ENCODE results near the gene AGAP6.
"Not testable (repeated sequence)": the region's sequence is repeated elsewhere in the genome, so short reads cannot be mapped to it uniquely, and the experiment has no call there.

The AGAP6 gene

DNA sequence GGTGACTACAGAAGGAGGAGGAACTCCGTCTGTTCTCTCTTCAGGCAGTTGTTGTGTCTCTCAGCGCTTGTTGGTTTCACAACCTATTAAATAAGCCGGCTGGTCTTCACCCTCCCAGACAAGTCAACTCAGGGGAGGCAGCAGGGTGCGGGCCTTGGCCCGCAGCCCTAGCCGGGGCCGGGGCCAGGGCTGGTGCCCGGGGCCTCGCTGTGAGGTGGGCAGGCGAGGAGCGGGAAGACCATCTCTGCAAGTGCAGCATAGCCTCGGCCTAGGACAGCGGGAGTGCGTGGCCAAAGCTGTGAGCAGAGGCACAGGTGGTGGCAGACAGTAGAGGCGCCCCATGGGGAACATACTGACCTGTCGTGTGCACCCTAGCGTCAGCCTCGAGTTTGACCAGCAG lies at the start of gene AGAP6:
Gene AGAP6, plus strand, starts transcription at position 31 of the 400 bp plus-strand sequence. Its CDS starts 310 bp downstream, at position 341.
- not testable (repeated sequence) for H3K4me1 Mint-ChIP-seq, H3K9me3 Mint-ChIP-seq, H3K27ac Mint-ChIP-seq, H3K27me3 Mint-ChIP-seq, DNase-seq, H3K4me3 Mint-ChIP-seq, ATAC-seq
- H3K36me3 Mint-ChIP-seq (ENCODE audit: low read depth), result peaks cover 11% of the 10 kb centered on the region

DNA sequence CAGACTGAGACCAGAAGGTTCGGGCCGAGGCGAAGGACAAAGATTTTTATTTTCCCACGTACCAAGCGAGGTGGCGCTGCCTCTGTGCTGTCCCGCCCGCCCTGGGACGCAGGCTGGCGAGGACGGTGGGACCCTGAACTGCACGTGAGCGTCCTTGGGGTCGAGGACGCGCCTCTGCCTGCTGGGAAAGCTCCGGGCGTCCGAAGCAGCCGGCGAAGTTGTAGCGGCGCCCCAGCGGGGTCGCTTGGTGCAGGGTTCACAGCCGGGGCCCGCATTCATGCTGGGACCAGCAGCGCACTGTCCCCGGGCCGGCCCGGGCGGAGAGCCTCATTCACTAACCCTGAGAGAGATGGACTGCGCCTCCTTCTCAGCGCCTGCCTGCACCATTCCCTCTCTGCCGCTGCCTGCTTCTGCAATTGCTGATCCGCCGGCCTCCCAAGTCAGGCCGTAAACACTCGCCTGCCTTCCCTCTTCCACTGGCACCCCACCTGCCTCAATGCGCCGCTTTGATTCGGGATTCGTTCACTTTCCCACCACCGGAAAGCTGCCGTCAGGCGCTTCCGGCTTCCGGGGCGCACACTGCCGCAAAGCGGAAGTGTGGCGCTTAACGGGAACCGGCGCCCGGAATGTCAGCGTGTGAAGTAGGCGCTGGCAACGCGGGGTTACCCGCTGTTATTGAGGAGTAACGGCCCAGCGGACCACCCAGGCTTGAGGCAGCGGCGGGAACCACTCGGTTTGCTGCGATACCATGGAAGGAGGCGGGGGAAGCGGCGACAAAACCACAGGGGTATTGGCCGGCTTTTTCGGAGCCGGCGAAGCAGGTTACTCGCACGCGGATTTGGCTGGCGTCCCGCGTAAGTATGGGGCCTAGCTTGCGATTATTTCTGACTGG lies 46.5 kb upstream of the AGAP6 start, which contains the start of the genes PARG and TIMM23B:
Gene PARG, minus strand, starts transcription at position 581 of the 892 bp plus-strand sequence. Its CDS starts 302 bp downstream, at position 279.
Gene TIMM23B, plus strand, starts transcription at position 607 of the 892 bp plus-strand sequence. Its CDS starts 142 bp downstream, at position 749.
- not testable (repeated sequence) for H3K9me3 Mint-ChIP-seq, H3K27me3 Mint-ChIP-seq
- peak within 1 kb of the TSS; percentile 93 for H3K27ac Mint-ChIP-seq
- ATAC-seq, result peak; percentile 92
- H3K4me1 Mint-ChIP-seq, result peaks cover 31% of the 10 kb centered on the region
- peaks cover 19% of the 10 kb centered on the region for H3K36me3 Mint-ChIP-seq (ENCODE audit: low read depth)
- DNase-seq, result peak; percentile 77
- peak within 1 kb of the TSS; percentile 98 for H3K4me3 Mint-ChIP-seq

DNA sequence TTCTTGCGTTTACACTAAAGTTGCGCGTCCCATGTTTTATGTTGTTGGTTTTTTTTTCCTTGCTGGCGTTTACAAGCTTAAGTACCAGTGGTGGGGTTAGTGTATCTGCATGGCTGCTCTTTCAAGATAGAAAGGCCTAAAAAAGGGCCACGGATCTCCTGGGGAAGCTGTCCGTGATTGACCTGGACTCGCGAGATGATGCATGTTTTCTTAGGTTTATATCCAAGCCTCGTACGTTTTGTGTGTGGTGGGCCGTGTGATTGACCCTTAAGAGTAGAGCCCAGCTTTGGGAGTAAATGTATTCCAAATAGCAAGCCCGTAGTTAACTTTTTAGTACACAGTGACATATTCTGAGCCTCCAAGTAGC lies 45.9 kb upstream of the AGAP6 start:
- H3K27me3 Mint-ChIP-seq, H3K9me3 Mint-ChIP-seq, DNase-seq, ATAC-seq: not testable (repeated sequence)
- peaks cover 34% of the 10 kb centered on the region for H3K4me1 Mint-ChIP-seq
- peaks cover 23% of the 10 kb centered on the region for H3K36me3 Mint-ChIP-seq (ENCODE audit: low read depth)
- H3K4me3 Mint-ChIP-seq, result peak overlapping the region; percentile 98
- H3K27ac Mint-ChIP-seq, result peak overlapping the region; percentile 93

DNA sequence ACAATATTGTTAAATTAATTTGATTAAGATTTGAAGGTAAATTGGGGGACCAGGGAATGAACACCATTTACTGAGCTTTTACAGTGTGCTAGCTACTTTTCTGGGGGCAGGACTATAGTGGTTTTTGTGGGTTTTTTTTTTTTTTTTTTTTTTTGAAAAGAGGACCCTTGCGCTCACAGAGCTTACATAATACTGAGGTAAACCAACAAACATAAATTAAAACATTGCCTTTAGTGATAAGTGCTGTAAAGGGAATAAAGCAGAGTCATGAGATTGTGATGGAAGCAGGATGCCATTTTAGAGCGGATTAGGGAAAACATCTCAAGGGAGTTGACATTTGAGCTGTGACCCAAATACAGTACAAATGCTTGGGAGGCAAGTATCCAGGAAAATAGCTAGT lies 44.6 kb upstream of the AGAP6 start:
- DNase-seq, ATAC-seq, H3K27me3 Mint-ChIP-seq, H3K9me3 Mint-ChIP-seq: not testable (repeated sequence)
- Mint-ChIP-seq H3K36me3 (ENCODE audit: low read depth) (peaks cover 27% of the 10 kb centered on the region), H3K27ac (peak overlapping the region; percentile 0), H3K4me3 (peak overlapping the region; percentile 98), H3K4me1 (peaks cover 35% of the 10 kb centered on the region)

GRCh38 chr10:49948142-49948541 lies 40.1 kb upstream of the AGAP6 start:
- H3K27me3 Mint-ChIP-seq, H3K9me3 Mint-ChIP-seq, H3K27ac Mint-ChIP-seq, H3K4me3 Mint-ChIP-seq, DNase-seq, ATAC-seq: not testable (repeated sequence)
- H3K4me1 Mint-ChIP-seq, result peaks cover 18% of the 10 kb centered on the region
- peaks cover 28% of the 10 kb centered on the region for H3K36me3 Mint-ChIP-seq (ENCODE audit: low read depth)

DNA sequence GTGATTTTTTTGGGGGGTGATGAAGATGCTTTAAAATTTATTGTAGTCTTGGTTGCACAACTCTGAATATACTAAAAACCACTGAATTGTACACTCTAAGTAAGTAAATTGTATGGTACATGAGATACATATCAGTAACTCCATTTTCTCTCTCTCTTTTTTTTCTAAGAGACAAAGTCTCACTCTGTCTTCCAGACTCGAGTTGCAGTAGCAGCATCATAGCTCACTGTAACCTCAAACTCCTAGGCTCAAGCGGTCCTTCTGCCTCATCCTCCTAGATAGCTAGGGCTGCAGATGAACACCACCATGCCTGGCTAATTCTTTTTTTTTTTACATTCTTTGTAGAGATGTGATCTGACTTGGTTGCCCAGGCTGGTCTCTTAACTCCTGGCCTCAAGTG lies 39.5 kb upstream of the AGAP6 start:
- H3K4me3 Mint-ChIP-seq, result not testable (repeated sequence)
- H3K4me1 Mint-ChIP-seq, result peaks cover 14% of the 10 kb centered on the region

DNA sequence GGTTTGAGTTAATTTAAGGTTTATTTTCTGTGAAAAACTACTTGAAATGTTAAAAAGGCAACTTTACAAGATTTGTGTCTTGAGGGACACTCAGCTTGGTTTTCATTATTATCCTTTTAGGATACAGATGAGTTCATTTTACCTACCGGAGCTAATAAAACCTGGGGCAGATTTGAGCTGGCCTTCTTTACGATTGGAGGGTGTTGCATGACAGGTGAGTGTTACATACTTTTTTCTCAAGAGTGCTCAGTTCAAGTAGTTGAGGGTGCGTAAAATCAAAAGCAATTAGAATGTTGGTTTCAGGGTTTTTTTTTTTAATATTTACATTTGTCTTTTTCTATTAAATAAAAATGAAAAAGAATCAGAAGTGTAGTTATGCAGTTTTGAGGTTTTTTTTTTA lies 36.2 kb upstream of the AGAP6 start:
- DNase-seq, ATAC-seq, H3K4me3 Mint-ChIP-seq, H3K27ac Mint-ChIP-seq, H3K4me1 Mint-ChIP-seq, H3K27me3 Mint-ChIP-seq, H3K9me3 Mint-ChIP-seq: not testable (repeated sequence)
- peaks cover 25% of the 10 kb centered on the region for H3K36me3 Mint-ChIP-seq (ENCODE audit: low read depth)

More for the DNA sequence above, 39.5 kb upstream of the AGAP6 start:
- H3K27ac Mint-ChIP-seq, H3K9me3 Mint-ChIP-seq, H3K27me3 Mint-ChIP-seq, ATAC-seq, DNase-seq: not testable (repeated sequence)
- H3K36me3 Mint-ChIP-seq (ENCODE audit: low read depth), result peaks cover 27% of the 10 kb centered on the region

DNA sequence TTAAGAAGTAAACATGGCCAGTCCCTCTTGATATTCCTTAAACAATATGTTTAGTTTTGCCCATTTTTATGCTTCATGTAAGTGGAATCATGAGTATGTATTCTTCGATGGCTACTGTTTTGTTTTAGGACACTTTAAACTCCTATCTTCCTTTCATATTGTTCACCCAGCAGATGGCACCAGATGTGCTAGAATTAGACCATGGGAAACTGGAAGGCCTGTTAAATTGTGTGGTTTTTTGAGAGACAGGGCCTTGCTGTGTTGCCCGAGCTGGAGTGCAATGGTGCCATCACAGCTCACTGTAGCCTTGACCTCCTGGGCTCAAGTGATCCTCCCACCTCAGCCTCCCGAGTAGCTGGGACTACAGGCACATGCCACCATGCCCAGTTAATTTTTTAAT lies 35.1 kb upstream of the AGAP6 start:
- not testable (repeated sequence) for H3K27me3 Mint-ChIP-seq, DNase-seq, H3K4me1 Mint-ChIP-seq, ATAC-seq, H3K9me3 Mint-ChIP-seq, H3K27ac Mint-ChIP-seq, H3K4me3 Mint-ChIP-seq
- peaks cover 22% of the 10 kb centered on the region for H3K36me3 Mint-ChIP-seq (ENCODE audit: low read depth)

DNA sequence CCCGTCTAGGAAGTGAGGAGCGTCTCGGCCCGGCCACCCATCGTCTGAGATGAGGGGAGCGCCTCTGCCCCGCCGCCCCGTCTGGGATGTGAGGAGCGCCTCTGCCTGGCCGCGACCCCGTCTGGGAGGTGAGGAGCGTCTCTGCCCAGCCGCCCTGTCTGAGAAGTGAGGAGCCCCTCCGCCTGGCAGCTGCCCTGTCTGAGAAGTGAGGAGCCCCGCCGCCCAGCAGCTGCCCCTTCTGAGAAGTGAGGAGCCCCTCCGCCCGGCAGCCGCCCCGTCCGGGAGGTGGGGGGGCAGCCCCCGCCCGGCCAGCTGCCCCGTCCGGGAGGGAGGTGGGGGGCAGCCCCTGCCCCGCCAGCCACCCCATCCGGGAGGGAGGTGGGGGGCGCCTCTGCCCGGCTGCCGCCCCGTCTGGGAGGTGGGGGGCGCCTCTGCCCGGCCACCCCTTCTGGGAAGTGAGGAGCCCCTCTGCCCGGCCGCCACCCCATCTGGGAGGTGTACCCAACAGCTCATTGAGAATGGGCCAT lies 17.8 kb upstream of the AGAP6 start:
- H3K27ac Mint-ChIP-seq, H3K9me3 Mint-ChIP-seq, H3K4me1 Mint-ChIP-seq, DNase-seq, ATAC-seq, H3K27me3 Mint-ChIP-seq, H3K4me3 Mint-ChIP-seq: not testable (repeated sequence)
- peaks cover 13% of the 10 kb centered on the region for H3K36me3 Mint-ChIP-seq (ENCODE audit: low read depth)

DNA sequence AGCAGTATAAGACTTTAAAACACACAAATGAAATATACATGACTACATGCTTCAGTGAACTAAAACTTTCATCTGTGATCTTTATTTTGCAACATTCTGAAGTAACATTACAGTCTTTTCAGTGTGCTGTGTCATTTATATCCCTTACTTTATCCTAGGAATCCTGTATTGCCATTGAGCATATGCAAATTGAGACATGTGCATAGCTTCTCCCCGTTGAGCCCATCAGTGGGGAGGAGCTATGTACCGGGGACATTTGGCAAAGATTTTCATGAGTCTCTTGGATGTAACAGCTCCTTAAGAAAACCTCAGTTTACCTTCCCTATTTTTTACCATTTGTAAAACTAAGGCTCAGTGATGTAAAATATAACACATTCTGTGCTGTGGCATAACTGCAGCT lies 16.7 kb upstream of the AGAP6 start:
- not testable (repeated sequence) for ATAC-seq; H3K27ac Mint-ChIP-seq; H3K27me3 Mint-ChIP-seq; H3K9me3 Mint-ChIP-seq; H3K4me3 Mint-ChIP-seq; DNase-seq; H3K4me1 Mint-ChIP-seq; H3K36me3 Mint-ChIP-seq (ENCODE audit: low read depth)

- ATAC-seq; H3K4me1 Mint-ChIP-seq; H3K27me3 Mint-ChIP-seq; H3K27ac Mint-ChIP-seq; H3K36me3 Mint-ChIP-seq (ENCODE audit: low read depth); H3K4me3 Mint-ChIP-seq; DNase-seq; H3K9me3 Mint-ChIP-seq: not testable (repeated sequence)
These were observed 16.1 kb upstream of the AGAP6 start for GRCh38 chr10:49972094-49972493.

DNA sequence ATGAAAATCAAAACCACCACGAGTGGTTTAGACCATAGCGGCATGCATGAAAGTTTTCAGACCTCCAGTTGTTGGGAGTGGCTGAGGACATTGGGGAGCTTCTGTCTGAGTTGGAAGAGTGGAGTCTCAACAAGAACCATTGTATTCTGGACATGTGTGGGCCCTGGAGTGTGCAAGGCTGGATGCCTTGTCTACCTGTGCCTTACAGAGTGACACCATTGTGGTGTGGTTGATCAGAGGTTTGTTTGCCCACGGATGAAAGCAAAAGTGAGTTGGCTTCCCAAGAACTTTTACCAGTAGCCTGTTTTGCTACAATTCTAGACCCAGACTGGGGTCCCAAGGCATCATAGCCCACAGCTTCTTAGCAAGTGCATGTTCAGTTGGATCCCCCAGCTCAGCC lies 10.4 kb upstream of the AGAP6 start:
- H3K27ac Mint-ChIP-seq, H3K9me3 Mint-ChIP-seq, DNase-seq, H3K4me3 Mint-ChIP-seq, H3K27me3 Mint-ChIP-seq: not testable (repeated sequence)
- peak; percentile 63 for ATAC-seq
- H3K36me3 Mint-ChIP-seq (ENCODE audit: low read depth), result peaks cover 11% of the 10 kb centered on the region
- H3K4me1 Mint-ChIP-seq, result peaks cover 13% of the 10 kb centered on the region

GRCh38 chr10:49987207-49987606 lies 999 bp upstream of the AGAP6 start:
- H3K27ac Mint-ChIP-seq, DNase-seq, H3K4me3 Mint-ChIP-seq, H3K27me3 Mint-ChIP-seq, ATAC-seq, H3K4me1 Mint-ChIP-seq, H3K9me3 Mint-ChIP-seq: not testable (repeated sequence)
- peaks cover 12% of the 10 kb centered on the region for H3K36me3 Mint-ChIP-seq (ENCODE audit: low read depth)

- not testable (repeated sequence) for H3K27me3 Mint-ChIP-seq; DNase-seq; H3K4me1 Mint-ChIP-seq; ATAC-seq; H3K27ac Mint-ChIP-seq; H3K9me3 Mint-ChIP-seq; H3K36me3 Mint-ChIP-seq (ENCODE audit: low read depth); H3K4me3 Mint-ChIP-seq
These were observed 7.1 kb downstream of the AGAP6 start for GRCh38 chr10:49995321-49995720.

GRCh38 chr10:50014024-50014423 lies 25.8 kb downstream of the AGAP6 start:
- H3K27ac Mint-ChIP-seq; H3K36me3 Mint-ChIP-seq (ENCODE audit: low read depth); ATAC-seq; H3K4me3 Mint-ChIP-seq; H3K4me1 Mint-ChIP-seq; H3K9me3 Mint-ChIP-seq; DNase-seq; H3K27me3 Mint-ChIP-seq: not testable (repeated sequence)
